Measurements from ENCODE around the gene TEX54.
A peak's percentile ranks its signal among the peaks of the same experiment; 100 is the strongest.

Gene TEX54

DNA sequence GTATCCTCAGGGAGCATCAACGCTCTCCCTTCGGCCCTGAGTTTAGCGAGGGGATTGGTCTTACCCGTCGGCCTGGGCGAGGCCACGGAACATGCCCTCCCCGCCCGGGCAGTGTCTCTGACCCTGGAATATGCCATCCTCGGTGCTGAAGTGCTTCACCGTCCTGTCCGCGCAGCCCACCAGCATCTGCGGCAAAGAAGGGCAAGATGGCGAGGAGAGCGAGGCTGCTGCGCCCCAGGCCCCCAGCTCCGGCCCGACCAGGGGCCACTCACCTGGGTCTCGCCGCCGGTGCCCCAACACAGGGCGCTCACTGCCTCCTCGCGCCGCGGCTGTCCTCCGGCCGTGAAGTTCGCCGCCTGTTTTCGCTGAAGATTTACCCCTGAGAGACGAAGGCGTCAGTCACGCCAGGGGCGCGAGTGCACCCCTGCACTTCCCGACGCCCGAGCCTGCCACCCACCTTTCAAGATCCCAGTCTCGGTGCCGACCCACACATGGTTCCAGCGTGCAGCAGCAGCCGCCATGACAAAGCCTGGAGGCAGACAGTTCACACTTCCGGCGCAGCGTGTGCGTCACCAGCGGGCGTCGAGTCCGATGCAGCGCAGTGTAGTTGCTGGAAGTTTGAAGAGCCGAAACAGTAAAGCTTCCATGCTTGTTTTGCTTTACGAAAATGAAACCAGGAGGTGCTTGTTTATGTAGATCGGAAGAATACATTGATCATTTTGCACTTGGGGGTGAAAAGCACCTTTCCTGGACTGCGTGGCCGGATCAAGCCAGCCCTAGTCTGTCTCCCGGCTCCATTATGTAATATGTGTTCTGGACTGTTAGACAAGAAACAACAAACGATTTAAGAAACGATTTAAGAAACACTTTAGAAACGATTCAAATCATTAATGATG is 6.7 kb upstream of the TEX54 start, which contains the start of gene WDR74 (continued):
- TF ChIP-seq ZNF830 (tag by site-specific recombination; IDR thresholded peaks at IDR 0.05; ENCODE audit: low read depth) (no peak), KLF8 (tag by site-specific recombination; IDR thresholded peaks at IDR 0.05) (peak; percentile 57; the same call in 1 of the 2 replicates), ZNF24 (tag by site-specific recombination; IDR thresholded peaks at IDR 0.05) (peak; percentile 56; the same call in 1 of the 2 replicates), ZNF202 (tag by site-specific recombination; IDR thresholded peaks at IDR 0.05; ENCODE audit: borderline replicate concordance) (no peak), ZNF561 (tag by site-specific recombination; IDR thresholded peaks at IDR 0.05; ENCODE audit: borderline replicate concordance) (no peak), ZNF394 (tag by site-specific recombination; IDR thresholded peaks at IDR 0.05; ENCODE audit: borderline replicate concordance) (no peak; the same call in 1 of the 2 replicates), ZNF785 (tag by site-specific recombination; IDR thresholded peaks at IDR 0.05) (no peak), ZNF266 (tag by site-specific recombination; IDR thresholded peaks at IDR 0.05; ENCODE audit: low read depth) (no peak), ZNF585B (tag by site-specific recombination; IDR thresholded peaks at IDR 0.05) (no peak), ZNF792 (tag by site-specific recombination; IDR thresholded peaks at IDR 0.05) (no peak), ZNF211 (tag by site-specific recombination; IDR thresholded peaks at IDR 0.05; ENCODE audit: low read depth) (no peak), ZNF768 (tag by site-specific recombination; IDR thresholded peaks at IDR 0.05) (no peak)
- TF ChIP-seq, protein P1, sequence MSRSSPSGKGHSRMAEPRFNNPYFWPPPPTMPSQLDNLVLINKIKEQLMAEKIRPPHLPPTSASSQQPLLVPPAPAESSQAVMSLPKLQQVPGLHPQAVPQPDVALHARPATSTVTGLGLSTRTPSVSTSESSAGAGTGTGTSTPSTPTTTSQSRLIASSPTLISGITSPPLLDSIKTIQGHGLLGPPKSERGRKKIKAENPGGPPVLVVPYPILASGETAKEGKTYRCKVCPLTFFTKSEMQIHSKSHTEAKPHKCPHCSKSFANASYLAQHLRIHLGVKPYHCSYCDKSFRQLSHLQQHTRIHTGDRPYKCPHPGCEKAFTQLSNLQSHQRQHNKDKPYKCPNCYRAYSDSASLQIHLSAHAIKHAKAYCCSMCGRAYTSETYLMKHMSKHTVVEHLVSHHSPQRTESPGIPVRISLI (tag by site-specific recombination; IDR thresholded peaks at IDR 0.05) = no peak

DNA sequence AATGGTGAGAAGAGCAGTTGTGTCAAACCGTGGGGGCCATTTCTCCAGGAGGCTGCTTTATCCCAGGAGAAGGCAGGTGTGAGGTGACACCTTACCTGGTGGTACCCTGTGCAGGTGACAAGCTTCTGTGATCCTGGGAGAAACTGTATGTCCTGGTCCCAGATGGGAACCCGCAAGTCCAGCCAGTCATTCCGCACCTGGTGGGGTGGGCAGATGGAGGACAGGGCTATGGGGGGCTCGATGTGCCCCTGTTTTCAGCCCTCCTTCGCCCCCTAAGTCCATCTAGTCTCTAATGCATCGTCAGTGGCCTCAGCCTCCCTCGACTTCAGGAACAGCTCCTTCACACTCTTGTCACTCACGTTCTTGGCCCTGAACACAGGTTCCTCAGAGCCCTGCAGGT is 2.7 kb upstream of the TEX54 start:
- no peak overlapping the region for H3K27ac ChIP-seq (ENCODE audit: extremely low read depth, low read depth, low read length)
- TF ChIP-seq HOXC10 (CRISPR knock-in tag; IDR thresholded peaks at IDR 0.05) (no peak), ZNF571 (tag by site-specific recombination; IDR thresholded peaks at IDR 0.05) (no peak), ZNF391 (tag by site-specific recombination; IDR thresholded peaks at IDR 0.05; ENCODE audit: borderline replicate concordance, low read depth) (no peak), ZNF114 (tag by site-specific recombination; IDR thresholded peaks at IDR 0.05) (no peak), GLI4 (tag by site-specific recombination; IDR thresholded peaks at IDR 0.05) (no peak), ZNF549 (tag by site-specific recombination; IDR thresholded peaks at IDR 0.05) (no peak), GLIS1 (tag by site-specific recombination; IDR thresholded peaks at IDR 0.05) (no peak), TCF7L2 (IDR thresholded peaks at IDR 0.05; ENCODE audit: borderline replicate concordance, low read depth, low read length) (no peak), ZNF76 (tag by site-specific recombination; IDR thresholded peaks at IDR 0.05; ENCODE audit: borderline replicate concordance, low read depth) (no peak), MZF1 (tag by site-specific recombination; IDR thresholded peaks at IDR 0.05; ENCODE audit: borderline replicate concordance) (no peak), ZNF623 (tag by site-specific recombination; IDR thresholded peaks at IDR 0.05) (no peak), ZNF211 (tag by site-specific recombination; IDR thresholded peaks at IDR 0.05; ENCODE audit: low read depth) (no peak)
- TF ChIP-seq, protein P2, sequence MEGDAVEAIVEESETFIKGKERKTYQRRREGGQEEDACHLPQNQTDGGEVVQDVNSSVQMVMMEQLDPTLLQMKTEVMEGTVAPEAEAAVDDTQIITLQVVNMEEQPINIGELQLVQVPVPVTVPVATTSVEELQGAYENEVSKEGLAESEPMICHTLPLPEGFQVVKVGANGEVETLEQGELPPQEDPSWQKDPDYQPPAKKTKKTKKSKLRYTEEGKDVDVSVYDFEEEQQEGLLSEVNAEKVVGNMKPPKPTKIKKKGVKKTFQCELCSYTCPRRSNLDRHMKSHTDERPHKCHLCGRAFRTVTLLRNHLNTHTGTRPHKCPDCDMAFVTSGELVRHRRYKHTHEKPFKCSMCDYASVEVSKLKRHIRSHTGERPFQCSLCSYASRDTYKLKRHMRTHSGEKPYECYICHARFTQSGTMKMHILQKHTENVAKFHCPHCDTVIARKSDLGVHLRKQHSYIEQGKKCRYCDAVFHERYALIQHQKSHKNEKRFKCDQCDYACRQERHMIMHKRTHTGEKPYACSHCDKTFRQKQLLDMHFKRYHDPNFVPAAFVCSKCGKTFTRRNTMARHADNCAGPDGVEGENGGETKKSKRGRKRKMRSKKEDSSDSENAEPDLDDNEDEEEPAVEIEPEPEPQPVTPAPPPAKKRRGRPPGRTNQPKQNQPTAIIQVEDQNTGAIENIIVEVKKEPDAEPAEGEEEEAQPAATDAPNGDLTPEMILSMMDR (tag by site-specific recombination; IDR thresholded peaks at IDR 0.05) = no peak
- POLR2A ChIA-PET = interaction anchor here (5.1 kb wide), 1 partner anchor 47 kb away, joined by 40 read pairs; the partner anchor contains the start of gene TMEM179B
- peaks cover 0 to 43% of the 10 kb centered on the region in 2 experiments; a peak in 2 of 3 replicates for H3K36me3 ChIP-seq (ENCODE audit: control insufficient read depth in 2 of 2, insufficient read depth in 1 of 2, low read length in 2 of 2)
- no peak overlapping the region for H3K4me3 ChIP-seq (ENCODE audit: low read depth, low read length)
- CTCF ChIA-PET = interaction anchor here (0.8 kb wide), 1 partner anchor 49 kb away, joined by 3 read pairs; no protein-coding TSS in a partner anchor
- H3K9me3 ChIP-seq (ENCODE audit: control insufficient read depth, insufficient read depth, low read depth, low read length) = no peaks in the 10 kb centered on the region
- 0 out of 2 replicates have a peak, but pooled peaks cover under 1% of the 10 kb centered on the region for H3K4me1 ChIP-seq (ENCODE audit: control insufficient read depth, insufficient read depth, low read length)

Data from HEK293 (cell line).